Measurements from ENCODE around the gene SHBG. TPM values are rescaled to one million over a fixed set of nuclear protein-coding genes. Genes with fewer than 3 reads are reported as not detected.
A peak's percentile ranks its signal among the peaks of the same experiment; 100 is the strongest.

The SHBG gene
- total and polyA plus RNA-seq, 5 donors from 2014 or later, result not detected

- H3K4me3 ChIP-seq (ENCODE audit: low read depth, low read length), result no peak overlapping the region
- no peak overlapping the region for H3K4me3 Mint-ChIP-seq
Observed at GRCh38 chr17:7654832-7655540, 25.1 kb downstream of the SHBG start.

GRCh38 chr17:7655541-7655840, 25.6 kb downstream of the SHBG start:
- no peak overlapping the region for H3K4me3 Mint-ChIP-seq
- no peaks in the 10 kb centered on the region for H3K9me3 ChIP-seq (ENCODE audit: control insufficient read depth in 2 of 2, low read length in 2 of 2)
- ATAC-seq (ENCODE audit: low read depth in 2 of 2), result no peak

More at GRCh38 chr17:7654832-7655540, 25.1 kb downstream of the SHBG start:
- Mint-ChIP-seq H3K27me3 (peaks cover 51% of the 10 kb centered on the region), H3K27ac (no peak overlapping the region), H3K36me3 (no peaks in the 10 kb centered on the region), H3K9me3 (no peaks in the 10 kb centered on the region), H3K4me1 (peaks cover 4 to 21% (median 9%) of the 10 kb centered on the region in 4 donors)
- DNase-seq, result no peak
- Histone ChIP-seq H3K27me3 (ENCODE audit: control insufficient read depth, insufficient read depth, low read length) (peaks cover 19% of the 10 kb centered on the region), H3K9me3 (ENCODE audit: control insufficient read depth in 2 of 2, low read length in 2 of 2) (no peaks in the 10 kb centered on the region), H3K36me3 (ENCODE audit: control insufficient read depth, insufficient read depth, low read length) (no peaks in the 10 kb centered on the region), H3K4me1 (ENCODE audit: control insufficient read depth, insufficient read depth, low read length, poor library complexity, severe bottlenecking) (peaks cover 19% of the 10 kb centered on the region), H3K27ac (ENCODE audit: insufficient read depth, low read length, poor library complexity, severe bottlenecking) (no peak overlapping the region)
- ATAC-seq (ENCODE audit: low read depth in 2 of 2), result no peak

GRCh38 chr17:7656958-7657609, 27.1 kb downstream of the SHBG start:
- DNase-seq (no peak), ATAC-seq (ENCODE audit: low read depth in 2 of 2) (no peak)
- H3K27me3 Mint-ChIP-seq, result peaks cover 32% of the 10 kb centered on the region
- H3K4me3 ChIP-seq (ENCODE audit: low read depth, low read length), result no peak overlapping the region
- H3K4me3 Mint-ChIP-seq, result peak overlapping the region in 1 of 4 donors; percentile 59
- no peak overlapping the region for H3K27ac Mint-ChIP-seq
- no peak overlapping the region for H3K27ac ChIP-seq (ENCODE audit: insufficient read depth, low read length, poor library complexity, severe bottlenecking)
- H3K4me1 ChIP-seq (ENCODE audit: control insufficient read depth, insufficient read depth, low read length, poor library complexity, severe bottlenecking), result no peaks in the 10 kb centered on the region
- no peaks in the 10 kb centered on the region for H3K36me3 Mint-ChIP-seq
- no peaks in the 10 kb centered on the region for H3K9me3 Mint-ChIP-seq
- no peaks in the 10 kb centered on the region for H3K9me3 ChIP-seq (ENCODE audit: control insufficient read depth in 2 of 2, low read length in 2 of 2)
- H3K27me3 ChIP-seq (ENCODE audit: control insufficient read depth, insufficient read depth, low read length), result peaks cover 10% of the 10 kb centered on the region
- peaks cover 0 to 5% (median 1%) of the 10 kb centered on the region in 4 donors for H3K4me1 Mint-ChIP-seq
- H3K36me3 ChIP-seq (ENCODE audit: control insufficient read depth, insufficient read depth, low read length), result no peaks in the 10 kb centered on the region

More at GRCh38 chr17:7655541-7655840, 25.6 kb downstream of the SHBG start:
- H3K4me1 Mint-ChIP-seq, result peaks cover 1 to 16% (median 4%) of the 10 kb centered on the region in 4 donors
- no peak overlapping the region for H3K27ac Mint-ChIP-seq
- Histone ChIP-seq H3K4me1 (ENCODE audit: control insufficient read depth, insufficient read depth, low read length, poor library complexity, severe bottlenecking) (peaks cover 14% of the 10 kb centered on the region), H3K27ac (ENCODE audit: insufficient read depth, low read length, poor library complexity, severe bottlenecking) (no peak overlapping the region), H3K4me3 (ENCODE audit: low read depth, low read length) (no peak overlapping the region), H3K27me3 (ENCODE audit: control insufficient read depth, insufficient read depth, low read length) (peaks cover 14% of the 10 kb centered on the region), H3K36me3 (ENCODE audit: control insufficient read depth, insufficient read depth, low read length) (no peaks in the 10 kb centered on the region)
- H3K27me3 Mint-ChIP-seq, result peaks cover 46% of the 10 kb centered on the region
- DNase-seq, result no peak
- no peaks in the 10 kb centered on the region for H3K9me3 Mint-ChIP-seq
- no peaks in the 10 kb centered on the region for H3K36me3 Mint-ChIP-seq

- no peaks in the 10 kb centered on the region for H3K27me3 ChIP-seq (ENCODE audit: control insufficient read depth, insufficient read depth, low read length)
- H3K36me3 Mint-ChIP-seq, result peaks cover 25% of the 10 kb centered on the region
- no peak overlapping the region for H3K4me3 ChIP-seq (ENCODE audit: low read depth, low read length)
- H3K4me3 Mint-ChIP-seq, result no peak overlapping the region
- H3K9me3 Mint-ChIP-seq, result no peaks in the 10 kb centered on the region
- DNase-seq (no peak), ATAC-seq (ENCODE audit: low read depth in 2 of 2) (no peak)
- H3K9me3 ChIP-seq (ENCODE audit: control insufficient read depth in 2 of 2, low read length in 2 of 2), result no peaks in the 10 kb centered on the region
- no peak overlapping the region for H3K27ac ChIP-seq (ENCODE audit: insufficient read depth, low read length, poor library complexity, severe bottlenecking)
- no peaks in the 10 kb centered on the region for H3K27me3 Mint-ChIP-seq
- H3K4me1 Mint-ChIP-seq, result no peaks in the 10 kb centered on the region
- H3K4me1 ChIP-seq (ENCODE audit: control insufficient read depth, insufficient read depth, low read length, poor library complexity, severe bottlenecking), result no peaks in the 10 kb centered on the region
- peaks cover 39% of the 10 kb centered on the region for H3K36me3 ChIP-seq (ENCODE audit: control insufficient read depth, insufficient read depth, low read length)
- H3K27ac Mint-ChIP-seq, result no peak overlapping the region
Observed at GRCh38 chr17:7667656-7668406, 37.9 kb downstream of the SHBG start.

DNA sequence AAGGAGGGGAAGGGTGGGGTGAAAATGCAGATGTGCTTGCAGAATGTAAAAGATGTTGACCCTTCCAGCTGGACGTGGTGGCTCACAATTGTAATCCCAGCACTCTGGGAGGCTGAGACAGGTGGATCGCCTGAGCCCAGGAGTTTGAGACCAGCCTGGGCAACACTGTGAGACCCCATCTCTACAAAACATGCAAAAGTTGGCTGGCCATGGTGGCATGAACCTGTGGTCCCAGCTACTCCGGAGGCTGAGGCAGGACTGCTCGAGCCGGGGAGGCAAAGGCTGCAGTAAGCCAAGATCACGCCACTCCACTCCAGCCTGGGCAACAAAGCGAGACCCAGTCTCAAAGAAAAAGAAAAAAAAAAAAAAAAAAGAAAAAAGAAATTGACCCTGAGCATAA, 38.5 kb downstream of the SHBG start:
- Histone ChIP-seq H3K27ac (ENCODE audit: insufficient read depth, low read length, poor library complexity, severe bottlenecking) (no peak overlapping the region), H3K4me1 (ENCODE audit: control insufficient read depth, insufficient read depth, low read length, poor library complexity, severe bottlenecking) (no peaks in the 10 kb centered on the region), H3K27me3 (ENCODE audit: control insufficient read depth, insufficient read depth, low read length) (no peaks in the 10 kb centered on the region), H3K9me3 (ENCODE audit: control insufficient read depth in 2 of 2, low read length in 2 of 2) (peaks cover 4% of the 10 kb centered on the region in 2 experiments), H3K4me3 (ENCODE audit: low read depth, low read length) (no peak overlapping the region), H3K36me3 (ENCODE audit: control insufficient read depth, insufficient read depth, low read length) (peaks cover 46% of the 10 kb centered on the region)
- ATAC-seq (ENCODE audit: low read depth in 2 of 2) (no peak), DNase-seq (no peak)
- Mint-ChIP-seq H3K27ac (no peak overlapping the region), H3K4me1 (no peaks in the 10 kb centered on the region), H3K9me3 (peaks cover 0 to 3% (median 0%) of the 10 kb centered on the region in 7 donors), H3K27me3 (no peaks in the 10 kb centered on the region), H3K36me3 (peaks cover 30% of the 10 kb centered on the region), H3K4me3 (no peak overlapping the region)

- Histone ChIP-seq H3K27me3 (ENCODE audit: control insufficient read depth, insufficient read depth, low read length) (no peaks in the 10 kb centered on the region), H3K36me3 (ENCODE audit: control insufficient read depth, insufficient read depth, low read length) (peaks cover 66% of the 10 kb centered on the region), H3K9me3 (ENCODE audit: control insufficient read depth in 2 of 2, low read length in 2 of 2) (peaks cover 6 to 8% of the 10 kb centered on the region in 2 experiments), H3K4me1 (ENCODE audit: control insufficient read depth, insufficient read depth, low read length, poor library complexity, severe bottlenecking) (no peaks in the 10 kb centered on the region), H3K27ac (ENCODE audit: insufficient read depth, low read length, poor library complexity, severe bottlenecking) (no peak overlapping the region), H3K4me3 (ENCODE audit: low read depth, low read length) (no peak overlapping the region)
- Mint-ChIP-seq H3K4me1 (peaks cover 0 to 13% (median 5%) of the 10 kb centered on the region in 4 donors), H3K36me3 (peaks cover 46% of the 10 kb centered on the region), H3K27ac (no peak overlapping the region), H3K4me3 (no peak overlapping the region), H3K27me3 (no peaks in the 10 kb centered on the region), H3K9me3 (peaks cover 0 to 8% (median 0%) of the 10 kb centered on the region in 7 donors)
- ATAC-seq (ENCODE audit: low read depth in 2 of 2) (no peak), DNase-seq (peak in 1 of 3 donors; percentile 52)
Observed at GRCh38 chr17:7673239-7673638, 43.3 kb downstream of the SHBG start.

DNA sequence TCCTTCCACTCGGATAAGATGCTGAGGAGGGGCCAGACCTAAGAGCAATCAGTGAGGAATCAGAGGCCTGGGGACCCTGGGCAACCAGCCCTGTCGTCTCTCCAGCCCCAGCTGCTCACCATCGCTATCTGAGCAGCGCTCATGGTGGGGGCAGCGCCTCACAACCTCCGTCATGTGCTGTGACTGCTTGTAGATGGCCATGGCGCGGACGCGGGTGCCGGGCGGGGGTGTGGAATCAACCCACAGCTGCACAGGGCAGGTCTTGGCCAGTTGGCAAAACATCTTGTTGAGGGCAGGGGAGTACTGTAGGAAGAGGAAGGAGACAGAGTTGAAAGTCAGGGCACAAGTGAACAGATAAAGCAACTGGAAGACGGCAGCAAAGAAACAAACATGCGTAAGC, 45.0 kb downstream of the SHBG start:
- Histone ChIP-seq H3K4me1 (ENCODE audit: control insufficient read depth, insufficient read depth, low read length, poor library complexity, severe bottlenecking) (no peaks in the 10 kb centered on the region), H3K27ac (ENCODE audit: insufficient read depth, low read length, poor library complexity, severe bottlenecking) (no peak overlapping the region), H3K27me3 (ENCODE audit: control insufficient read depth, insufficient read depth, low read length) (no peaks in the 10 kb centered on the region), H3K4me3 (ENCODE audit: low read depth, low read length) (no peak overlapping the region), H3K36me3 (ENCODE audit: control insufficient read depth, insufficient read depth, low read length) (peaks cover 50% of the 10 kb centered on the region), H3K9me3 (ENCODE audit: control insufficient read depth in 2 of 2, low read length in 2 of 2) (peaks cover 6 to 8% of the 10 kb centered on the region in 2 experiments)
- DNase-seq, result no peak
- peaks cover 0 to 19% (median 6%) of the 10 kb centered on the region in 4 donors for H3K4me1 Mint-ChIP-seq
- peak overlapping the region in 1 of 3 donors; percentile 46 for H3K27ac Mint-ChIP-seq
- no peaks in the 10 kb centered on the region for H3K27me3 Mint-ChIP-seq
- no peak for ATAC-seq (ENCODE audit: low read depth in 2 of 2)
- H3K4me3 Mint-ChIP-seq, result no peak overlapping the region
- H3K36me3 Mint-ChIP-seq, result peaks cover 37% of the 10 kb centered on the region
- H3K9me3 Mint-ChIP-seq, result peaks cover 0 to 8% (median 0%) of the 10 kb centered on the region in 7 donors

Measured in CD4-positive, CD25-positive, alpha-beta regulatory T cell (primary cell).